RPMI8226 (cell line): Measurements from ENCODE around the gene GALT.

Experiments used
- DNase-seq: peaks from one replicate; pipeline ENCODE4 v3.0.0-alpha.2; 2015

The GALT gene

GRCh38 chr9:34686231-34686630 lies 39.8 kb downstream of the GALT start:
- DNase-seq, result no peak

GRCh38 chr9:34686732-34687131 lies 40.3 kb downstream of the GALT start:
- no peak for DNase-seq

- DNase-seq, result no peak
These were observed 41.0 kb downstream of the GALT start for GRCh38 chr9:34687276-34688030.

- no peak for DNase-seq
These were observed 42.0 kb downstream of the GALT start for GRCh38 chr9:34688329-34689115.

GRCh38 chr9:34689116-34689470 lies 42.6 kb downstream of the GALT start:
- DNase-seq, result no peak

- DNase-seq, result no peak
These were observed 43.0 kb downstream of the GALT start for GRCh38 chr9:34689512-34689911.

GRCh38 chr9:34690983-34691935 lies 44.8 kb downstream of the GALT start, which contains the start of gene CCL19:
TSS of gene CCL19 (minus strand) at chr9:34691276. CDS start at chr9:34691139, 137 bp downstream.
- no peak for DNase-seq

GRCh38 chr9:34691936-34692315 lies 45.5 kb downstream of the GALT start:
- no peak for DNase-seq

GRCh38 chr9:34693560-34693959 lies 47.1 kb downstream of the GALT start:
- DNase-seq, result no peak

- no peak for DNase-seq
These were observed 48.3 kb downstream of the GALT start for GRCh38 chr9:34694811-34695210.
